GM12878 (cell line): ENCODE results near the gene MALSU1.

Experiments
- MAX ChIP-seq: IDR thresholded peaks from 2 replicates; pipeline ENCODE4 v1.6.1; 2012; ENCODE audit warnings: low read depth, low read length, improper control_type of control experiment
- MXI1 ChIP-seq: fragments of 150-350 bp; IDR thresholded peaks from 2 replicates; pipeline ENCODE4 v1.6.1; 2011; ENCODE audit warnings: low read depth, mild to moderate bottlenecking, inconsistent platforms, low read length, improper control_type of control experiment
- POLR2A ChIP-seq: IDR thresholded peaks from 2 replicates; pipeline ENCODE4 v1.6.1; 2011; ENCODE audit warnings: low read depth, mild to moderate bottlenecking, low read length
- POLR2AphosphoS5 ChIP-seq: IDR thresholded peaks from 2 replicates; pipeline ENCODE4 v1.6.1; 2011; ENCODE audit warnings: mild to moderate bottlenecking, low read length, inconsistent platforms
- TCF7 ChIP-seq: IDR thresholded peaks from 2 replicates; pipeline ENCODE4 v1.6.1; 2014; ENCODE audit warnings: antibody characterized with exemption, borderline replicate concordance
- ZNF274 ChIP-seq: IDR thresholded peaks from one replicate; pipeline ENCODE4 v1.8.0; 2011; ENCODE audit not compliant: insufficient read length, insufficient read depth
- TF ChIP-seq, protein P1 (sequence below), 3 experiments: IDR thresholded peaks in 2 of 3; conservative IDR thresholded peaks in 1 of 3; 2 replicates each; pipeline ENCODE4 v1.5.1; 2011; ENCODE audit warnings: low read depth in 3 of 3, low read length in 3 of 3, mild to moderate bottlenecking in 3 of 3, control low read depth in 2 of 3, moderate library complexity in 2 of 3, inconsistent platforms in 1 of 3, mixed read lengths in 1 of 3; ENCODE audit not compliant: control insufficient read depth in 2 of 3, insufficient read depth in 1 of 3; ENCODE audit errors: extremely low read depth in 1 of 3

DNA sequence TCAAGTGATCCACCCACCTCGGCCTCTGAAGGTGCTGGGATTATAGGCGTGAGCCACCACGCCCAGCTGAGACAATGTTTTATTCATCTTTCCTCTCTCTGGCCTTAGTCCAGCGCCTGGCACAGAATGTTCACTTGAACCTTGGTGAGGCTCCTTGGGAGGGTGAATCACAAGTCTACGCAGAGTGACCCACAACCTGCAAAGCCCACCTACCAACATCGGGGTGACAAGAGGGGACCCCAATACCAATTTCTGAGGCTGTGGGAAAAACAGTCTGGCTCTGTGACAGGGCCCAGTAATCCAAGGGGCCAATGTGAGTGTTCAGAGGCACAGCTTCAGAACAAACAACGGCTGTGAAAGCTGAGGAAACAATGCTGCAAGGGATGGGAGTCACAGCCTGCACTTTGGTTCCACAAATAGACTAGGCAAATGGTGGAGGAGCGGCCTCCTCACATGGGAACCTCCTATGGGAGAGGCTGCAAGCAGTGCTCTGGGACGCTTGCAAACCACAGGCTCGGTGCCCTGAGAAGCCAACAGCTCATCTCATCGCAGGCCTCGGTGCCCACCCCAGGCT is 5.6 kb upstream of the MALSU1 start:
- TF ChIP-seq, protein P1, sequence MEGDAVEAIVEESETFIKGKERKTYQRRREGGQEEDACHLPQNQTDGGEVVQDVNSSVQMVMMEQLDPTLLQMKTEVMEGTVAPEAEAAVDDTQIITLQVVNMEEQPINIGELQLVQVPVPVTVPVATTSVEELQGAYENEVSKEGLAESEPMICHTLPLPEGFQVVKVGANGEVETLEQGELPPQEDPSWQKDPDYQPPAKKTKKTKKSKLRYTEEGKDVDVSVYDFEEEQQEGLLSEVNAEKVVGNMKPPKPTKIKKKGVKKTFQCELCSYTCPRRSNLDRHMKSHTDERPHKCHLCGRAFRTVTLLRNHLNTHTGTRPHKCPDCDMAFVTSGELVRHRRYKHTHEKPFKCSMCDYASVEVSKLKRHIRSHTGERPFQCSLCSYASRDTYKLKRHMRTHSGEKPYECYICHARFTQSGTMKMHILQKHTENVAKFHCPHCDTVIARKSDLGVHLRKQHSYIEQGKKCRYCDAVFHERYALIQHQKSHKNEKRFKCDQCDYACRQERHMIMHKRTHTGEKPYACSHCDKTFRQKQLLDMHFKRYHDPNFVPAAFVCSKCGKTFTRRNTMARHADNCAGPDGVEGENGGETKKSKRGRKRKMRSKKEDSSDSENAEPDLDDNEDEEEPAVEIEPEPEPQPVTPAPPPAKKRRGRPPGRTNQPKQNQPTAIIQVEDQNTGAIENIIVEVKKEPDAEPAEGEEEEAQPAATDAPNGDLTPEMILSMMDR (IDR thresholded peaks at IDR 0.05 in 2 of 3, conservative IDR thresholded peaks at IDR 0.05 in 1 of 3; ENCODE audit: control insufficient read depth in 2 of 3, extremely low read depth in 1 of 3, insufficient read depth in 1 of 3, low read depth in 3 of 3, low read length in 3 of 3), result no peak
- TF ChIP-seq POLR2A, result no peak
- TF ChIP-seq MAX, result no peak
- TF ChIP-seq TCF7, result no peak
- TF ChIP-seq MXI1, result no peak
- no peak for TF ChIP-seq POLR2AphosphoS5
- TF ChIP-seq ZNF274, result no peak
